Stomach (tissue), 9 donors: ENCODE results near the gene PTGDS. TPM values are rescaled to one million over a fixed set of nuclear protein-coding genes. Genes with fewer than 3 reads are reported as not detected.

ENCODE experiments used
- DNase-seq, 2 donors: peaks; one replicate each; pipeline versions ENCODE4 v3.0.0 to v3.0.0-alpha.2; 2013 to 2019
- H3K27ac ChIP-seq, 5 donors: fragments of 200-600 bp in 4 of 5; sonication (generic) in 4 of 5; one replicate each; pipeline ENCODE4 v1.5.1; 2013 to 2019; ENCODE audit warnings: mild to moderate bottlenecking in 1 of 5, moderate library complexity in 1 of 5
- H3K27me3 ChIP-seq, 3 donors: fragments of 200-600 bp; sonication (generic); one replicate each; pipeline ENCODE4 v1.5.1; 2017 to 2019; ENCODE audit warnings: mixed run types in 1 of 3
- H3K36me3 ChIP-seq, 4 donors: fragments of 200-600 bp; sonication (generic); 1 replicate in 3 of 4; 2 replicates in 1 of 4; pipeline ENCODE4 v1.5.1; 2016 to 2019
- H3K4me1 ChIP-seq, 4 donors: fragments of 200-600 bp; sonication (generic); one replicate each; pipeline ENCODE4 v1.5.1; 2016 to 2019
- H3K4me3 ChIP-seq, 4 donors: fragments of 200-600 bp; sonication (generic) in 3 of 4; one replicate each; pipeline ENCODE4 v1.5.1; 2016 to 2019; ENCODE audit warnings: mild to moderate bottlenecking in 1 of 4
- H3K9me3 ChIP-seq, 4 donors: fragments of 200-600 bp; sonication (generic); one replicate each; pipeline ENCODE4 v1.5.1; 2016 to 2019
- EP300 ChIP-seq: sonication (generic); formaldehyde crosslinking; IDR thresholded peaks from one replicate; pipeline ENCODE4 v1.6.1; 2017; ENCODE audit warnings: antibody characterized with exemption
- POLR2A ChIP-seq, 4 donors: fragments of 450-650 bp; IDR thresholded peaks; one replicate each; pipeline ENCODE4 v1.6.1; 2016; ENCODE audit warnings: antibody characterized with exemption in 4 of 4, control low read depth in 2 of 4, mild to moderate bottlenecking in 1 of 4, moderate library complexity in 1 of 4
- POLR2AphosphoS5 ChIP-seq, 3 donors: sonication (generic); formaldehyde crosslinking; IDR thresholded peaks; one replicate each; pipeline ENCODE4 v1.6.1; 2016; ENCODE audit warnings: antibody characterized with exemption in 3 of 3
- WGBS, 5 donors: extraction: QIAGEN DNeasy Blood & Tissue Kit in 3 of 5; methylation state at CpG; one replicate each; pipeline versions ENCODE4 v1.1.5 to v1.1.7; 2013 to 2018; 5-methylcytosine and 5-hydroxymethylcytosine counted together
- intact Hi-C: fragments of 100-400 bp; cut with DNase I; formaldehyde crosslinking; loops from one replicate; pipeline ENCODE4 v1.15.1; 2023; ENCODE audit warnings: low total_unique reads
- polyA plus RNA-seq, 3 donors: library from polyadenylated mRNA; stranded (reverse); fragments of 200-250 nt; gene quantifications; one replicate each; pipeline ENCODE4 v1.2.3, GENCODE V29; 2013
- total RNA-seq, 5 donors: library from RNA; depleted of rRNA; stranded (reverse); fragments of >200 nt; gene quantifications; one replicate each; pipeline versions ENCODE4 v1.1.0 to v1.2.3, GENCODE V29; 2014 to 2016
- TF ChIP-seq, protein P1 (sequence below), 7 experiments: fragments of 450-650 bp in 4 of 7; fragments of 200-600 bp in 3 of 7; sonication (generic) in 3 of 7; IDR thresholded peaks; one replicate each; pipeline ENCODE4 v1.5.1; 2016 to 2019; ENCODE audit warnings: antibody characterized with exemption in 7 of 7, control low read depth in 2 of 7, mild to moderate bottlenecking in 1 of 7
- donor health status: healthy with polysubstance abuse.
- donor health status: Bipolar disorder and iron deficiency.
- donor health status: healthy.

The PTGDS gene
- total and polyA plus RNA-seq, 8 donors, result 2.3 to 64.4 (median 30.6) TPM

DNA sequence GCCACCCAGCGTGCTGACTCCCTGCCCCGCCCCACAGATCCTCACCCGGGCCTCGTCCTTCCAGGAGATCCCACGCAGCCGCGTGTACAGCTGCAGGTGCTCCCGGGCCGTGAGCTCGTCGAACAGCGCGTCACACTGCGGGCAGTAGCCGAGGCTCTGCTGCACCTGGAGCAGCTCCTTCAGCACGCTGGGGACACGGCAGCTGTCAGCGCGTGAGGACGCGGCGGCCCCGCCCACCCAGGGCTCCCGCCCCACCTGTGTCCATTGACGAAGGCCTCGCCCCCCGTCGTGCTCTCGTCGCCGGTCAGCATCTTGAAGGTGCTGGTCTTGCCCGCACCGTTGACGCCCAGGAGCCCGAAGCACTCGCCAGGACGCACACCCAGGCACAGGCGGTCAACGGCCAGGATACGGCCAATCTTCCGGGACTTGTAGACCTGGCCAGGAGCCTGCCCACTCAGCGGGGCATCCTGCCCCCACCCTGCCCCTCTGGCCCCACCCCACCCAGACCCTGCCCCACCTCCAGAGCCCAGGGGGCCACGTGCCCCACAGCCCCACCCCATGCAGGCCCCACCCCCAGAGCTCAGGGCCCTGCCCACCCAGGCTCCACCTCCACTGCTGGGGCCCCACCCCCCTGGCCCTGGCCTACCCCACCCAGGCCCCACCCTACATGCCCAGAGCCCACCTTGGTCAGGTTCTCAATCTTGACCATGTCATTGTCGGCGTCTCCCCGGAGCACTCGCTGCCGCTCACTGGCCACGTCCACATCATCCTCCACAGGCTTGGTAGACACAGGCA is 32.8 kb downstream of the PTGDS start:
- TF ChIP-seq EP300 (no peak), POLR2A (IDR thresholded peaks at IDR 0.05) (no peak), POLR2AphosphoS5 (IDR thresholded peaks at IDR 0.05) (no peak)
- TF ChIP-seq, protein P1, sequence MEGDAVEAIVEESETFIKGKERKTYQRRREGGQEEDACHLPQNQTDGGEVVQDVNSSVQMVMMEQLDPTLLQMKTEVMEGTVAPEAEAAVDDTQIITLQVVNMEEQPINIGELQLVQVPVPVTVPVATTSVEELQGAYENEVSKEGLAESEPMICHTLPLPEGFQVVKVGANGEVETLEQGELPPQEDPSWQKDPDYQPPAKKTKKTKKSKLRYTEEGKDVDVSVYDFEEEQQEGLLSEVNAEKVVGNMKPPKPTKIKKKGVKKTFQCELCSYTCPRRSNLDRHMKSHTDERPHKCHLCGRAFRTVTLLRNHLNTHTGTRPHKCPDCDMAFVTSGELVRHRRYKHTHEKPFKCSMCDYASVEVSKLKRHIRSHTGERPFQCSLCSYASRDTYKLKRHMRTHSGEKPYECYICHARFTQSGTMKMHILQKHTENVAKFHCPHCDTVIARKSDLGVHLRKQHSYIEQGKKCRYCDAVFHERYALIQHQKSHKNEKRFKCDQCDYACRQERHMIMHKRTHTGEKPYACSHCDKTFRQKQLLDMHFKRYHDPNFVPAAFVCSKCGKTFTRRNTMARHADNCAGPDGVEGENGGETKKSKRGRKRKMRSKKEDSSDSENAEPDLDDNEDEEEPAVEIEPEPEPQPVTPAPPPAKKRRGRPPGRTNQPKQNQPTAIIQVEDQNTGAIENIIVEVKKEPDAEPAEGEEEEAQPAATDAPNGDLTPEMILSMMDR (IDR thresholded peaks at IDR 0.05), result no peak
- no peak for DNase-seq
- Histone ChIP-seq H3K4me1 (peaks cover 0 to 10% (median 4%) of the 10 kb centered on the region in 4 donors), H3K36me3 (peaks cover 5 to 75% (median 71%) of the 10 kb centered on the region in 4 donors), H3K27ac (no peak overlapping the region), H3K27me3 (no peaks in the 10 kb centered on the region), H3K4me3 (no peak overlapping the region), H3K9me3 (no peaks in the 10 kb centered on the region)
- 93 to 95% (median 94%) methylated on average over 32 to 49 of the region's 49 CpGs for WGBS, 5 donors
- intact Hi-C loops, result no loop called here

DNA sequence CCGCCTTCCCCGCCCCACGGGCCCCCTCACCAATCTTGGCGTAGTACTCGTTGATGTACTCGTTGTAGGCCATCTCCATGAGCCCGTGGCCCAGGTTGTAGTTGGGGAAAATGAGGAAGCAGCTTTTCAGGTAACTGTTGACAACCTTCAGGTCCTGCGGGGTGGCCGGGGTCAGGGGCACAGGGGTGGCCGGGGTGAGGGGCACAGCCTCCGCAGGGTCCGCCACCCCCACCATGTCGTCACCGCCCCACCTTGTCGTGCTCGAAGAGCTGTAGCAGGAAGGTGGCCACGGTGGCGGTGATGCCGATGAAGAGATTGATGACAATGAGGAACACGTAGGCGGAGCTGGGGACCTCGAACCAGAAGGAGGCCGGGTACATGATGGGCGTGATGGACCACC is 33.9 kb downstream of the PTGDS start:
- H3K36me3 ChIP-seq, result peaks cover 5 to 85% (median 82%) of the 10 kb centered on the region in 4 donors
- H3K4me1 ChIP-seq, result peaks cover 0 to 10% (median 4%) of the 10 kb centered on the region in 4 donors
- WGBS, 5 donors, result 93 to 96% (median 94%) methylated on average over 23 to 24 of the region's 24 CpGs
- no peak overlapping the region for H3K27ac ChIP-seq
- no peaks in the 10 kb centered on the region for H3K27me3 ChIP-seq
- H3K9me3 ChIP-seq, result no peaks in the 10 kb centered on the region
- TF ChIP-seq, protein P1 (IDR thresholded peaks at IDR 0.05), result no peak
- TF ChIP-seq POLR2A (IDR thresholded peaks at IDR 0.05) (no peak), EP300 (no peak), POLR2AphosphoS5 (IDR thresholded peaks at IDR 0.05) (no peak)
- no peak overlapping the region for H3K4me3 ChIP-seq
- DNase-seq, result no peak
- intact Hi-C loops, result no loop called here

DNA sequence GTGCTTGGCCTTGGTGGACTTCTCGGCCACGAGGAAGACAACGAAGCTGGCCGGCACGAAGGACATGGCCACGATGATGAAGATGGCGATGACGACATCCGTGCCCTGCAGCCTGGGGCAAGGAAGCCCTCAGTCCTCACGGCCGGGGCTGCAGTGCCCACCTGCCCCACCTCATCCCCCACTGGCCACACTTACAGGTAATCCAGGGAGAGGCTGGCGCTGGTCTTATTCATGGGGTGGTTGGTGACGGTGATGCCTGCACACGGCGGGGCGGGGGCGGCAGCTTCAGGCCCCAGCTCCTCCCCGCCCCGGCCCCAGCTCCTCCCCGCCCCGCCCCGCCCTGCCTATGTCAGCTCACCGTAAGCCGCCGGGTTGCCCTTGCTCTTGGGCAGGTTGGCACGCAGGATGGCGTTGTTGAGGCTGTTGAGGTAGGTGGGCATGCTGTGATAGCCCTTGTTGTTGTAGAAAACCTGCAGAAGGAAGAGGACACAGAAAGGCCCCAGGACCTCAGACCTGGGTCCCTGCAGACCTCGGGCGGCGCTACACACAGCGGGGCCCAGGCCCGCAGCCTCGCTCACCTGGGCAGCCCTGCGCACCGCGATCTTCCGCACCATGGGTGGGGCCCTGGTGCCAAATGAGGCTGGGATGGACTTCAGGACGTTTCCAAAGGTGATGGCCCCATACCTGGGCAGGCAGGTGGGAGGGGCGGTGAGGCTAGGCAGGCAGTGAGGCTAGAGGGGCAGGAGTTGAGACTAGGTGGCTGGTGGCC is 34.8 kb downstream of the PTGDS start:
- Histone ChIP-seq H3K36me3 (peaks cover 5 to 95% (median 91%) of the 10 kb centered on the region in 4 donors), H3K9me3 (no peaks in the 10 kb centered on the region), H3K4me3 (no peak overlapping the region), H3K27me3 (no peaks in the 10 kb centered on the region), H3K27ac (no peak overlapping the region), H3K4me1 (peaks cover 0 to 8% (median 3%) of the 10 kb centered on the region in 4 donors)
- 89 to 92% (median 91%) methylated on average over 37 to 39 of the region's 39 CpGs for WGBS, 5 donors
- TF ChIP-seq POLR2AphosphoS5 (IDR thresholded peaks at IDR 0.05) (no peak), EP300 (no peak), POLR2A (IDR thresholded peaks at IDR 0.05) (no peak)
- TF ChIP-seq, protein P1 (IDR thresholded peaks at IDR 0.05), result no peak
- intact Hi-C loops, result no loop called here
- no peak for DNase-seq

DNA sequence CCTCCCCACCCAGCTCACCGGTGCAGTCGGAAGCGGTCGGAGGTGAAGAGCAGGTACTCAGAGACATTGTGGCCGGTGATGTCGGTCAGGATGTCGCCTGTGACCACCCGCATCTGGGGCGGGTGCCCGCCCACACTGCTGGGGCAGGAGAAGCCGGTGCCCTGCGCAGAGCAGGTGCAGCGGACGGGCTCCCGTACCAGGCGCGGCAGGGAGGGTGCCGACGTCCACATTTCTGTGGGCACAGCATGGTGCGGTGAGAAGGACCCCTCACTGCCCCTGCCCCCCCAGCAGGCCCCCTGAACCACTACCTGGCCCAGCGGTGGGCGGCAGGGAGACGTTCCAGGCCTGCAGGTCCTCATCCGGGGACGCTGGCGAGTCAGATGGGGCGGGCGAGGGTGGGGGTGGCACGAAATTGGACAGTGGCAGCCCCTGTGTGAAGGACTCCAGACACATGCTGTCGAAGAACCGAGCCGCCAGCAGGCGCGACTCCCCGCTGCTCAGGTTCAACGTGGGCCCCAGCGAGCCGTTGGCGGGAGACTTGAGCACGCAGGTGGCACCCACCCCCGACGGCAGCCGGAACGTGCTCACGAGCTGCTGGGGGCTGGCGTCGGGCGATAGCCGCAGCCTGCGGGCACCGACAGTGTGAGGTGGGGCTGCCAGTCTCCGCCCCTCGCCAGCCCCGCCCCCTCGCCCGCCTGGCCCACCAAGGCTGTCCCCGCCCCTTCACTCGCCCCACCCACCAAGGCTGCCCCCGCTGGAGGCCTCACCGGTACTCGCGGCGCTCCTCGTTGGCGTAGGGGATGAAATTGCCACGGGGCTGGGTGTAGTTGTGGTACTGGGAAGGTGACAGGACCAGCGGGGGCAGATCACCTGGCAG is 35.6 kb downstream of the PTGDS start:
- DNase-seq, result no peak
- peaks cover 13 to 99% (median 96%) of the 10 kb centered on the region in 4 donors for H3K36me3 ChIP-seq
- no peaks in the 10 kb centered on the region for H3K4me1 ChIP-seq
- intact Hi-C loops, result no loop called here
- no peak overlapping the region for H3K27ac ChIP-seq
- no peaks in the 10 kb centered on the region for H3K9me3 ChIP-seq
- WGBS, 5 donors, result 78 to 94% (median 84%) methylated on average over 45 to 67 of the region's 67 CpGs
- no peaks in the 10 kb centered on the region for H3K27me3 ChIP-seq
- no peak for TF ChIP-seq POLR2AphosphoS5 (IDR thresholded peaks at IDR 0.05)
- TF ChIP-seq, protein P1 (IDR thresholded peaks at IDR 0.05), result no peak
- no peak for TF ChIP-seq EP300
- no peak for TF ChIP-seq POLR2A (IDR thresholded peaks at IDR 0.05)
- no peak overlapping the region for H3K4me3 ChIP-seq
